Large intestine (tissue), 3 donors: ENCODE results near the gene S100B. TPM values are rescaled to one million over a fixed set of nuclear protein-coding genes. Genes with fewer than 3 reads are reported as not detected.
"Not testable (repeated sequence)": the region's sequence is repeated elsewhere in the genome, so short reads cannot be mapped to it uniquely, and the experiment has no call there.

Experiments used
- DNase-seq, 2 donors: peaks; one replicate each; pipeline versions ENCODE4 v3.0.0 to v3.0.0-alpha.2; 2013
- H3K27ac ChIP-seq: one replicate; pipeline ENCODE4 v1.5.1; 2013; ENCODE audit warnings: low read length
- H3K27me3 ChIP-seq: 2 replicates; pipeline ENCODE4 v1.6.1; 2013; ENCODE audit warnings: low read length; ENCODE audit not compliant: control insufficient read depth, insufficient read depth
- H3K36me3 ChIP-seq: 2 replicates; pipeline ENCODE4 v1.6.1; 2013; ENCODE audit warnings: low read length; ENCODE audit not compliant: control insufficient read depth, insufficient read depth
- H3K4me1 ChIP-seq: one replicate; pipeline ENCODE4 v1.6.1; 2013; ENCODE audit warnings: low read length; ENCODE audit not compliant: control insufficient read depth, insufficient read depth
- H3K4me3 ChIP-seq: one replicate; pipeline ENCODE4 v1.5.1; 2013; ENCODE audit warnings: low read length
- H3K9me3 ChIP-seq: one replicate; pipeline ENCODE4 v1.6.1; 2013; ENCODE audit warnings: mild to moderate bottlenecking, low read depth, low read length, moderate library complexity; ENCODE audit not compliant: control insufficient read depth
- WGBS: methylation state at CpG from one replicate; pipeline ENCODE4 v1.1.5; 2013; ENCODE audit warnings: low lambda C conversion rate; ENCODE audit not compliant: insufficient coverage; 5-methylcytosine and 5-hydroxymethylcytosine counted together
- polyA plus RNA-seq: library from polyadenylated mRNA; unstranded; fragments of 120-200 nt; gene quantifications from one replicate; pipeline ENCODE4 v1.2.1, GENCODE V29; 2013

Gene S100B
- polyA plus RNA-seq, 1 donor: 19.8 TPM

DNA sequence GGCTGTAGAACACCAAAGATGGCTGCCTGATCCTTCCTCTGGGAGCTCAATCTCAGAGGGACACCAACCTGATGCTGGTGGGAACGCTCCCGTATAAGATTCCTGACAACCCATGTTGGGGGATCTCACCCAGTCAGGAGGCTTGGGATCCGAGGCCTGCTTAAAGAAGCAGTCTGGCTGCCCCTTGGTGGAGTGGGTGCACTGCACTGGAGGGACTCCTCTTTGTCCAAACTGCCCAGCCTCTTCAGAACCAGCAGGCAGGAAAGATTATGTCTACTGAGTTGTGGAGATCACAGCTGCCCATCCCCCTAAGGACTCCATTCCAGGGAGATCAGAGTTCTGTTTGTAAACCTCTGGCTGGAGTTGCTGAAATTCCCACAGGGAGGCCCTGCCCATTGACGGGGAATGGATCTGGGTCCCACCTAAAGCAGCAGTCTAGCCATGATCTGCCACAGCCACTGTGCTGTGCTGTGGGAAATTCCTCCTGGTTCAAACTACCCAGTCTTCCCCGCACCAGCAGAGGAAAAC lies 23.0 kb downstream of the S100B start:
- no peak for DNase-seq
- no peaks in the 10 kb centered on the region for H3K4me1 ChIP-seq
- H3K36me3 ChIP-seq: no peaks in the 10 kb centered on the region
- H3K27me3 ChIP-seq: no peaks in the 10 kb centered on the region
- H3K9me3 ChIP-seq: peaks cover 5% of the 10 kb centered on the region
- no CpG with 5 or more reads among the region's 5 CpGs for WGBS
- no peak overlapping the region for H3K4me3 ChIP-seq
- H3K27ac ChIP-seq: no peak overlapping the region

- not testable (repeated sequence) for H3K9me3 ChIP-seq, H3K36me3 ChIP-seq, H3K4me3 ChIP-seq, H3K27me3 ChIP-seq, H3K27ac ChIP-seq, H3K4me1 ChIP-seq, DNase-seq
- WGBS: 100% methylated on average over 1 of the region's 2 CpGs
Measured at GRCh38 chr21:46579394-46579793, 25.5 kb downstream of the S100B start.

GRCh38 chr21:46577786-46578185 lies 27.1 kb downstream of the S100B start:
- H3K27ac ChIP-seq, H3K4me1 ChIP-seq, H3K27me3 ChIP-seq, H3K9me3 ChIP-seq, H3K36me3 ChIP-seq, H3K4me3 ChIP-seq, DNase-seq: not testable (repeated sequence)
- 80% methylated on average over 1 of the region's 5 CpGs for WGBS

DNA sequence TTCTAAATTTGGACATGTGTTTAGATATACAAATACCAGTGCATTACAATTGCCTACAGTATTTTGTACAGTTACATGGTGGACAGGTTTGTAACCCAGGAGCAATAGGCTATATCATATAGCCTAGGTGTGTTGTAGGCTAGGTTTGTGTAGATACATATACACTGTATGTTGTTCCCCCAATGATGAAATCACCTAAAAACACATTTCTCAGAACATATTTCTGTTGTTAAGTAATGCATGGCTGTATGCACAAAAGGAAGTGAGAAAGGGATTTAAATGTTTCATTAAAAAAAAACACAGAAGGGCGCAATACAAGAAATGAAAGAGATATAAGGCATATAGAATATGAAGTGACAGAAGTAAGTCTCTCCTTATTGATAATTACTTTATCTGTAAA lies 32.0 kb downstream of the S100B start:
- Histone ChIP-seq H3K27me3 (no peaks in the 10 kb centered on the region), H3K36me3 (peaks cover 23% of the 10 kb centered on the region), H3K4me1 (no peaks in the 10 kb centered on the region), H3K9me3 (peaks cover 3% of the 10 kb centered on the region), H3K27ac (no peak overlapping the region), H3K4me3 (no peak overlapping the region)
- DNase-seq: no peak
- 100% methylated on average over 1 of the region's 1 CpG for WGBS

DNA sequence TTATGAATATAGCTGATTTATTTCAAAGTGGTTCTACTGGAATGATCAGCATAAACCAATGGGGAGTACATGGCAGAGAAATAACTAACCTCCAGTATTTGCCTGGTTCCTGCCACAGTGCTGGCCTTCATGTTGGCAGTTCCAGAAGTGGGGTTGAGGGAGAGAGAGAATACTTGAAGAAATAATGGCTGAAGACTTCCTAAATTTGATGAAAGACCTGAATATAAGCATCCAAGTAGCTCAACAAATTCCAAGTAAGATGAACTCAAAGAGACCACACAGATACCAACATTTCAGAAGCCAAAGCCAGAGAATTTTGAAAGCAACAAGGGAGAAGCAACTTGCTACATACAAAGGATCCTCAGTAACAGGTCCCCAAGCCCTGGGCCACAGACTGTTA lies 34.3 kb downstream of the S100B start:
- Histone ChIP-seq H3K27ac (no peak overlapping the region), H3K4me1 (no peaks in the 10 kb centered on the region), H3K9me3 (peaks cover 3% of the 10 kb centered on the region), H3K4me3 (no peak overlapping the region), H3K36me3 (peaks cover 45% of the 10 kb centered on the region), H3K27me3 (no peaks in the 10 kb centered on the region)
- DNase-seq: no peak

DNA sequence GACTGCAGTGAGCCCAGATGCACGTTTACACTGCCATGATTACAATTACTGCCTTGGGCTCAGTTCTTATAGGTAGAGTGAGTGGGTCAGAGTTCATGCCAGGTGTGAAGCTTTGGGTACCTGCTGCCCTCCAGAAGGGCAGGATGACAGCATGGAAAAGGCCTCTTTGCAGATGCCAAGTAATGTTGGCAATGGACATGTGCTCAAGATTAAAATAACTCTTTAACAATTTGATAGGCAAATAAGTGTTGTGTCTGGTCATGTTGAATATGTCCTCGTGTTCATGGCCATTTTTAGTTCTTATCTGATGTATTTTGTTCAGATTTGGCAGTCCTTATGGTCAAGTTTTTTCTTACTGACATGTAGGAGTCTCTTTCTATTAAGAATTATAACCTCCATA lies 34.8 kb downstream of the S100B start:
- Histone ChIP-seq H3K4me3 (no peak overlapping the region), H3K27me3 (no peaks in the 10 kb centered on the region), H3K4me1 (no peaks in the 10 kb centered on the region), H3K36me3 (peaks cover 47% of the 10 kb centered on the region), H3K27ac (no peak overlapping the region), H3K9me3 (peaks cover 3% of the 10 kb centered on the region)
- DNase-seq: no peak
- WGBS: 100% methylated on average over 1 of the region's 2 CpGs

DNA sequence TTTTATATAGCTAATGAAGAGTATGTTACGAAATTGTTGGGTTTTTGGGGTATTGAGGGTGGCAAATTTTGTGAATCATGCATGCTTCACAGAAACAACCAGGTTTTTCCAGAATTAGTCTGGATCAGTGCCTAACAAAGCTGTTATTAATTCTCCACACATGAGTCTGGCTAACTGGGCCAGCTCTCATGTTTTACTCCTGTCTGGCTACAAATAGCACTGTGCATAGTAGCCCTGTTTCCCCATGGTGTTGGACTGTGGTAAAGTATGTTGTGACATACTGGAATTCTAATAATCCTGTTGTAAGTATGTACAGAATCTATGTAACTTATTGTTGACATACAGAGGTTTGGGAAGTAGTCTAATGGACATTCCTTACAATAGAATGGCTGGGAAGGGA lies 35.8 kb downstream of the S100B start:
- Histone ChIP-seq H3K4me3 (no peak overlapping the region), H3K9me3 (peaks cover 3% of the 10 kb centered on the region), H3K27me3 (no peaks in the 10 kb centered on the region), H3K4me1 (no peaks in the 10 kb centered on the region), H3K36me3 (peaks cover 58% of the 10 kb centered on the region), H3K27ac (no peak overlapping the region)
- no peak for DNase-seq
- 100% methylated on average over 1 of the region's 1 CpG for WGBS

- Histone ChIP-seq H3K27me3 (no peaks in the 10 kb centered on the region), H3K27ac (no peak overlapping the region), H3K4me1 (no peaks in the 10 kb centered on the region), H3K4me3 (no peak overlapping the region), H3K9me3 (peaks cover 3% of the 10 kb centered on the region), H3K36me3 (peaks cover 63% of the 10 kb centered on the region)
- 100% methylated on average over 1 of the region's 4 CpGs for WGBS
- DNase-seq: no peak
Measured at GRCh38 chr21:46568562-46568961, 36.3 kb downstream of the S100B start.

DNA sequence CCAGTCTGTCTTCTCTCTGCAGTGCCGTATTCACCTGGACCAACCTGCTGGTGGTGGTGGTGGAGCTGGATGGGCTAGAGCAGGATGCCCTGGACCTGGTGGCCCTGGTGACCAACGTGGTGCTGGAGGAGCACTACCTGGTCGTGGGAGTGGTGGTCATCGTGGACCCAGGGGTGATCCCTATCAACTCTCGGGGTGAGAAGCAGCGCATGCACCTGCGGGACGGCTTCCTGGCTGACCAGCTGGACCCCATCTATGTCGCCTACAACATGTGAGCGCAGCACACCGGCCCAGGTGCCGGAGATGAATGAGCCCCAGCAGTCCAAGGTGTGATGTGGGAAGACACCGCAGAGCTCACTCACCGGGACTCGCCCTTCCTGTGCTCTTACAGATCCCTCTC lies 37.5 kb downstream of the S100B start:
- peaks cover 73% of the 10 kb centered on the region for H3K36me3 ChIP-seq

DNA sequence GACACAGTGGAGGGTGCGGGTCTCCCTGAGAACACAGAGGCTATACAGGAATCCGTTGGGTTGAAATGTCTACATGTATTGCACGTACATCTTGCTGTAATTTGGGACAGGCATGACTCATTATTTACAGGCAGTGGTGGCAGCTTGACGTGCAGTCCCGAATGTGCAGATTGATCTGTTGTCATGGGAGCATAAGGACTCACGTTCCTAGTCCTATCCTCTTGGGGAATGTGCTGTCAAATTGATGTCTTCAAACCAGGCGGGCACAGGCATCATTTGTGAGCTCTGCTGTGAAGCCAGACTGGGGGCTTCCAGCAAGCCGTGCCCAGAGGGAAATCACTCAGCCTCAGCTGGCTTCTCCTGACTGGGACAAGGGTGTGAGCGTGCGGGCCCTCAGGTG lies 40.5 kb downstream of the S100B start:
- no peak for DNase-seq
- H3K27me3 ChIP-seq: no peaks in the 10 kb centered on the region
- no peak overlapping the region for H3K27ac ChIP-seq
- no peaks in the 10 kb centered on the region for H3K9me3 ChIP-seq
- no CpG with 5 or more reads among the region's 10 CpGs for WGBS
- peaks cover 84% of the 10 kb centered on the region for H3K36me3 ChIP-seq
- no peaks in the 10 kb centered on the region for H3K4me1 ChIP-seq
- H3K4me3 ChIP-seq: no peak overlapping the region

More for the DNA sequence above, 37.5 kb downstream of the S100B start:
- H3K9me3 ChIP-seq: no peaks in the 10 kb centered on the region
- H3K4me1 ChIP-seq: no peaks in the 10 kb centered on the region
- H3K27me3 ChIP-seq: no peaks in the 10 kb centered on the region
- no peak overlapping the region for H3K27ac ChIP-seq
- no peak for DNase-seq
- no peak overlapping the region for H3K4me3 ChIP-seq
- no CpG with 5 or more reads among the region's 15 CpGs for WGBS

GRCh38 chr21:46562964-46563607 lies 41.8 kb downstream of the S100B start:
- H3K4me3 ChIP-seq: no peak overlapping the region
- WGBS: no CpG with 5 or more reads among the region's 14 CpGs
- H3K27ac ChIP-seq: no peak overlapping the region
- no peaks in the 10 kb centered on the region for H3K4me1 ChIP-seq
- DNase-seq: no peak
- peaks cover 88% of the 10 kb centered on the region for H3K36me3 ChIP-seq
- H3K9me3 ChIP-seq: no peaks in the 10 kb centered on the region
- no peaks in the 10 kb centered on the region for H3K27me3 ChIP-seq
